HG03095 (cell line): ENCODE results near the gene SV2A.
A peak's percentile ranks its signal among the peaks of the same experiment; 100 is the strongest.

Source experiments
- ATAC-seq: cut with Tn5 transposase; IDR thresholded peaks from one replicate; pipeline ENCODE4 v1.9.1; 2021; ENCODE audit warnings: moderate library complexity; ENCODE audit not compliant: unreplicated experiment

SV2A gene

GRCh38 chr1:149929856-149930255, 12.2 kb upstream of the SV2A start:
- ATAC-seq, result no peak

DNA sequence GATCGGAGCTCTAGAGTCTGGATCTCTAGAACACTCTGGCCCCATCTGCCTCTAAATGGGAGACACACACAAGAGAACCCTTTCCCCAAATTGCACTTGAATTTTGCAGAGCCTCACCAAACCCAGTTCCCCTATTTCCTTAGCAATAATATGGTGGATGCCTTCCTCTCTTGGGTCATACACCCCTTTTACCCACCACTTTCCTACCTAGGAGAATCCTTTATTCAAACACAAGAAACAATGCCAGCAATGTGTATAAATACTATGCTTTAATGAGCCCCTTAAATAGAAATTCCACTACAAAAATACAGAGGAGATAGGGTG, 10.7 kb upstream of the SV2A start:
- no peak for ATAC-seq

- ATAC-seq, result peak; percentile 90
Measured at GRCh38 chr1:149927563-149928400, 10.1 kb upstream of the SV2A start, which contains the start of gene SF3B4. Gene SF3B4, minus strand, starts transcription at chr1:149927803. Its CDS starts 44 bp downstream, at chr1:149927759.

- no peak for ATAC-seq
Measured at GRCh38 chr1:149927056-149927562, 9.5 kb upstream of the SV2A start.

- no peak for ATAC-seq
Measured at GRCh38 chr1:149926296-149926695, 8.7 kb upstream of the SV2A start.

- no peak for ATAC-seq
Measured at GRCh38 chr1:149925751-149926150, 8.1 kb upstream of the SV2A start.

- ATAC-seq, result no peak
Measured at GRCh38 chr1:149925345-149925744, 7.7 kb upstream of the SV2A start.

- ATAC-seq, result no peak
Measured at GRCh38 chr1:149923626-149924025, 6.0 kb upstream of the SV2A start.

GRCh38 chr1:149916898-149917252, 769 bp downstream of the SV2A start:
- ATAC-seq, result no peak

DNA sequence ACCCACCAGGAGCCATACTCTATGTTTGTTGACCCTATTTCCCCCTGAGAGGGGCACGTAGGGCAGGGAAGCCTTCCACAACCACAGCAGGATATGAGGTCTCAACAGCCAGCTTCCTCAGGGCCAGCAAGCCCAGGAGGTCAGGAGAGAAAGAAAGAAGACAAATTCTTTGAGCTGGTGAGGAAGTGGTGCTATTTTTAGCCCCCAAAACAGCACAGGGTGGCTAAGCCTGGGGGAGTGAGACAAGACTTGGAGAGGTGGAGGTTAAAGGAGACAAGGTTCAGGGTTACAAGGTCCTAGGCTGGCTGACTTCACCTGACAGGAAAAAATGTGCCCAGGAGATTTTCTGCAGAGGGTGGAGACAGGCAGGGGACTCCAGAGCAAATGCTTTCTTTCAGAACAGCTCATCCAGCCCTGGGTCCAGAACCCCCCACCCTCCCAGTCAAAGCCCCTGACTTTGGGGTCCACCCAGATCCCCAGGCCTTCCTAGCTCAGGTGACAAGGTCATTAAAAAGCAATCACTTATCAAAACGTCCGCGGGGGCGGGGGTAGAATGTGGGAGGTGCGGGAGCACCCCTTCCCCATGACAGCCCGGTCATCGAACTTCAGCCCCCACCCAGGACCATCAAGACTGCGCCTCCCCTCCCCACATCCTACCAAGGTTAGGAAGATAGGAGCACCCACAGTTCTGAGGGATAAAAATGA, 1.3 kb downstream of the SV2A start:
- ATAC-seq, result no peak

DNA sequence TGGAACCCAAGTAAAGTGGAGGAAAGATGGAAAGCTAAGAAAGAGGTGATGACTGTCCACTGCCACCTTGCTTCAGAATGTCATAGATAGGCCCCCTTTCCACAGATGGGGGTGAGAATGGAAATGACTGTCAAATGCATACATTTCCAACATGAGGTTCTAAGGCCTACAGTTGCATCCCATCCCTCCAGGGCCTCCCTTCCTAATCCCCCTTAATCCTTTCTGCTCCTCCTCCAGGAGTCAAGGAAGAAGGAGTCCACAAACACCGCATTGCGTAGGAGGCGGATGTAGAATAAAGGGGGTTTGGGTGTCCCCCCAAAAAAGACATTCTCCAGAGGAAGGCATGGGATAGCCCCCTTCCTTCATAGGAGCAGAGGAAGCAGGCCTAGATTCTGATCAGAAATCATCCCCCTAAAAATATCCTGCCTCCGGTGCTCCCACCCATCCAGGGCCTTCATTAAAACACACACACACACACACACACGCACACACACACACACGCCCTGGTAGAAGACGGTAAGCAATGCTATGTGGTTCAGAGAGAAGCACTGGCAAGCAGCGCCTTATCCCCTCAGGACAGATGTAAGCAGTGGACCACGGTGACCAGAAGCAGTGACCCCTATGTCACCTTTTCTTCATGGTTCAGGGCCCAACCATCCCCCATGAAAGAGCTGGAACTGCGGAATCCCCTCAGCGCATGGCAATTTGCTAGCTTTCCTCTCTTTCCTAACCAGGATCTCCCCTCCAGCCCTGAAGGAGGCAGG, 2.0 kb downstream of the SV2A start:
- ATAC-seq, result no peak

DNA sequence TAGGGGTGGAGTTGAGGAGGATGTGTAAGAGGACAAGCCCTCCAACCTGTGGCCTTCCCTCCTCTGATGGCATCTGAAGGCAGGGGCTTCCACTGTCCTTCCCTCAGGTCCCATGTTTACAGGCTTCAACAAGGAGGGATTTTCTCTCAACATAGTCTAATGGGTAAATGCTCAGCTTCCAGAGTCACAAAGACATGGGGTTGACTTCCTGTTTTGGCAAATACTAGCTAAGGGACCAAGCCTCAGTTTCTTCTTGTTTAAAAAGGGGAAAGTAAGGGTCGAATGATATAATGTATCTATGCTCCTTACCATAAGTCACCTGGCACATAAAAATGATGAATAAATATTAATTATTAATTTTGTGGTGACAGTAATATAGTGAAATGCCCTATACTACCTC, 3.1 kb downstream of the SV2A start:
- no peak for ATAC-seq

GRCh38 chr1:149906570-149907075, 11.0 kb downstream of the SV2A start:
- ATAC-seq, result no peak

- no peak for ATAC-seq
Measured at GRCh38 chr1:149903836-149904491, 13.7 kb downstream of the SV2A start.

DNA sequence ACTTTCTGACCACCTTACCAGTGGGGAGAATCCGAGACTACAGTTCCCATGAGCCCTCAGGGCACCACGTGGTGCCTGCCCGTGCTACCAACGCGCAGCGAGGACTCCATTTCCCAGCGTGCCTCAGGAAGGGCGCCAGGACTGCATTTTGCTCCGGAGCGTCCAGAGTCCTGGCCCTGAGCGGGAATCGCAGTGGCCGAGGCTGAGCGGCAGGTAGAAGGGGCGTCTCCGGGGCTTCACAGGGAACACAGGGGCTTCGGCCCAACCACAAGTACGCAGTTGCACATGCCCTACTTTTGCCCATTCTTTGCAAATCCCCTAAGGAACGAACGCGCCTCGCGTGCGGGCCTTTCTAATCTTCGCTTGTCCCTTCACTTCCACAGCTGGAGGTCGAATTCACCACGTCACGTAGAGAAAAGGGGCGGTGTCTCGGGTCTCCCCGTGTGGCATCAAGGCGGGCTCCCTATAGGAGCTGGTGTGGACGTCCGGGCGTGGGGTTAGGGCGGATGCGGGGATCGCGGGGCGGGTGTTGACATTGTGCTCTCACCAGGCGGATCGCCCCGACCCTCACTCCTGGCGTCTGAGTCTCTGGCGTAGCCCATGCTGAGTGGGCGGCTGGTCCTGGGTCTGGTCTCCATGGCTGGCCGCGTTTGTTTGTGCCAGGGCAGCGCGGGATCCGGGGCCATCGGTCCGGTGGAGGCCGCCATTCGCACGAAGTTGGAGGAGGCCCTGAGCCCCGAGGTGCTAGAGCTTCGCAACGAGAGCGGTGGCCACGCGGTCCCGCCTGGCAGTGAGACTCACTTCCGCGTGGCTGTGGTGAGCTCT, 18.0 kb downstream of the SV2A start, which contains the start of gene BOLA1:
Gene BOLA1, plus strand, starts transcription at position 109 of the 825 bp plus-strand sequence. Its CDS starts 492 bp downstream, at position 601.
- ATAC-seq, result peak; percentile 95

- ATAC-seq, result no peak
Measured at GRCh38 chr1:149896575-149896974, 21.1 kb downstream of the SV2A start.

DNA sequence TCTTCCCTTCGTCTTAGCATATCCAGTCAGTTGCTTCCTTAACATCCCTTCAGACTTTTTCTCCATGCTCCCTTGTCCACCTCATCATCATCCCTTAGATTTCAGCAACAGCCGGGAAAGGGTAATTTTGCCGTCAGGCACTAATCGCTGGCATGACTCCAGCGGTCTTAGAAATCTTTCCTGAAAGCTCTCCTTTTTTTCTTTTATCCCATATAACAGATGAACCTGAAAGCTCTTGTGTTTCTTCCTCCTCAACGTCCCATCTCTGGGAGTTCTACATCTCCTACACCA, 28.7 kb downstream of the SV2A start:
- ATAC-seq, result no peak

- peak; percentile 17 for ATAC-seq
Measured at GRCh38 chr1:149888247-149888998, 29.2 kb downstream of the SV2A start.
